Measurements from ENCODE around the gene EPS8.

- TF ChIP-seq, protein P1, sequence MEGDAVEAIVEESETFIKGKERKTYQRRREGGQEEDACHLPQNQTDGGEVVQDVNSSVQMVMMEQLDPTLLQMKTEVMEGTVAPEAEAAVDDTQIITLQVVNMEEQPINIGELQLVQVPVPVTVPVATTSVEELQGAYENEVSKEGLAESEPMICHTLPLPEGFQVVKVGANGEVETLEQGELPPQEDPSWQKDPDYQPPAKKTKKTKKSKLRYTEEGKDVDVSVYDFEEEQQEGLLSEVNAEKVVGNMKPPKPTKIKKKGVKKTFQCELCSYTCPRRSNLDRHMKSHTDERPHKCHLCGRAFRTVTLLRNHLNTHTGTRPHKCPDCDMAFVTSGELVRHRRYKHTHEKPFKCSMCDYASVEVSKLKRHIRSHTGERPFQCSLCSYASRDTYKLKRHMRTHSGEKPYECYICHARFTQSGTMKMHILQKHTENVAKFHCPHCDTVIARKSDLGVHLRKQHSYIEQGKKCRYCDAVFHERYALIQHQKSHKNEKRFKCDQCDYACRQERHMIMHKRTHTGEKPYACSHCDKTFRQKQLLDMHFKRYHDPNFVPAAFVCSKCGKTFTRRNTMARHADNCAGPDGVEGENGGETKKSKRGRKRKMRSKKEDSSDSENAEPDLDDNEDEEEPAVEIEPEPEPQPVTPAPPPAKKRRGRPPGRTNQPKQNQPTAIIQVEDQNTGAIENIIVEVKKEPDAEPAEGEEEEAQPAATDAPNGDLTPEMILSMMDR (IDR thresholded peaks at IDR 0.05) = no peak
- no peak for TF ChIP-seq ZFX (IDR thresholded peaks at IDR 0.05; ENCODE audit: borderline replicate concordance)
Observed at GRCh38 chr12:15581006-15581405, 208.2 kb downstream of the EPS8 start.

Data from 22Rv1 (cell line).